IPS DF 19.7 (cell line): ENCODE results near the gene MARCHF9.
A peak's percentile ranks its signal among the peaks of the same experiment; 100 is the strongest.

ENCODE experiments used
- DNase-seq: peaks from one replicate; pipeline ENCODE4 v3.0.0-alpha.2; 2013; ENCODE audit warnings: low read depth, low spot score

Gene MARCHF9

DNA sequence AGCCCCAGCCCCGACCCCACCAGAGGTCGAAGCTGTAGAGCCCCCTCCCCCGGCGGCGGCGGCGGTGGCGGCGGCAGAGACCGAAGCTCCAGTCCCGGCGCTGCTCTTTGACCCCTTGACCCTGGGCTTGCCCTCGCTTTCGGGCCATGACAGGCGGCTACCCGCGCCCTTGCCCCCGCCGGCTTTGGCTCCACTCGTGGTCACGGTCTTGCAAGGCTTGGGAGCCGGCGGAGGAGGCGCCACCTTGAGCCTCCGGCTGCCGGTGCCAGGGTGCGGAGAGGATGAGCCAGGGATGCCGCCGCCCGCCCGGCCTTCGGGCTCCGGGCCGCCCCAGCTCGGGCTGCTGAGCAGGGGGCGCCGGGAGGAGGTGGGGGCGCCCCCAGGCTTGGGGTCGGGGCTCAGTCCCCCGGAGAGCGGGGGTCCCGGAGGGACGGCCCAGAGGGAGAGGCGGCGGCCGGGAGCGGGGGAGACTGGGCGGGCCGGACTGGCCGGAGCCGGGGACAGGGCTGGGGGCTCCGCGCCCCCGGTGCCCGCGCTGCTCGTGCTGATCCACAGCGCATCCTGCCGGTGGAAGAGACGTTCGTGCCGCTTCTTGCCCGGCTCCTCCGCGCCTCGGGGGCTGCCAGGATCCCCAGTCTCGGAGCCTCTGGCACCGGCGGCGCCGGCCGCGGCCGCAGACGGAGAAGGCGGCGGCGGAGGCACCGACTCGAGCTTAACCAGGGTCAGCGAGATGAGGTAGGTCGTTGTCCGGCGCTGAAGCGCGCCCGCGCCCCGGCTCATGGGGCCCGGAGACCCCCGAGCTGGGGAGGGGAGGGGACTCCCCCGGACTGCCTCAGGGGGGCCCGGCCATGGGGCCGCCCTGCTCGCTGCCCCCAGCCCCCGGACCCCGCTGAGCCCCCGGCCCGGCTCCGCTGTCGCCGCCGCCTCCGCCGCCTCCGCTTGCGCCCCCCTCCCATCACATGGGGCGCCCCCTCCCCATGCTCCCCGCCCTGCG is 17.1 kb upstream of the MARCHF9 start:
- DNase-seq, result no peak

DNA sequence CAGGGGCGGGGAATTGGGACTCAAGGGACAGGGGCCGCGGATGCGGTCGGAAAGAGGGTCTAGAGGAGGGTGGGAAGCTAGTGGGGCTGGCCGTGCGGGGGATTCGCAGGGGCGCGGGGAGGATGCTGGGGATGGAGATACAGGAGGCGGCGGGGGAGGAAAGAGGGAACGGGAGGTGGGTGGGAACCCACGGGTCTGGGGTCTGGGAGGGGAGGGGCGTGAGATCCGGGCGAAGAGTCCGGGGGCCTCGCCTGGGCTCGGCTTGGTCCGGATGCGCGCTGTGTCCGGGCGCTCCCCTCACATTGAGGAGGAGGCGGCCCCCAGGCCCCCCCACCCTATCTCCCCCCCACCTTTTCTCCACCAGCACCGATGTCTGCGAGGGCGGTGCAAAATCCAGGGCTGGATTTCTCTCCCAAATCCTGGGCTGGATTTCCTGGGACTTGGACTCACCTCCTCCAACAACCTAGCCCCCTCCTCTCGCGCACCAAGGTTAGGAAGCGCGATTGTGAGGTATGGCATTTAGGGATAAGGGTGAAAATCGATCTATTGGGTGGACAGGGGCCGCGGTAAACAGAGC is 16.2 kb upstream of the MARCHF9 start, which contains the start of gene AGAP2:
TSS of gene AGAP2 (minus strand) at position 82 of the 577 bp plus-strand sequence. CDS start 496 bp downstream, outside the sequence.
- DNase-seq, result no peak

DNA sequence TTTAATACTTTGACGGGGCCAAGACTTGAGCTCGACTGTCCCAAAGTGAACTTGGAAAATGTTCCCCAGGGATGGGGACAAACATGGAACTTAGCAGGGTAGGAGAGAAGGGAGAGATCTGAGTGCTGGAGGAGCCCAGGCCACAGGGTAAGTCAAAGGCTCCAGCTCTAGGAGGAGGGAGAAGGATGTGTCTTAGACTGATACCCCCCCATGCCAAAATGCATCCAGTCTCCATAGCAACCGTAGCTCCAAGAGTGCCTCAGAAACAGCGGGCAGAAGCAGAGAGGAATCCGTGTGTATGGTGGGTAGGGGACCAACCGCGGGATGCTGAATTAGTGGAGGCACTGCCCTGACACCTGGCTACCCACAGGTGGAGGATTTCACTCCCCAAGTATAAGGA is 15.5 kb upstream of the MARCHF9 start:
- DNase-seq, result no peak

DNA sequence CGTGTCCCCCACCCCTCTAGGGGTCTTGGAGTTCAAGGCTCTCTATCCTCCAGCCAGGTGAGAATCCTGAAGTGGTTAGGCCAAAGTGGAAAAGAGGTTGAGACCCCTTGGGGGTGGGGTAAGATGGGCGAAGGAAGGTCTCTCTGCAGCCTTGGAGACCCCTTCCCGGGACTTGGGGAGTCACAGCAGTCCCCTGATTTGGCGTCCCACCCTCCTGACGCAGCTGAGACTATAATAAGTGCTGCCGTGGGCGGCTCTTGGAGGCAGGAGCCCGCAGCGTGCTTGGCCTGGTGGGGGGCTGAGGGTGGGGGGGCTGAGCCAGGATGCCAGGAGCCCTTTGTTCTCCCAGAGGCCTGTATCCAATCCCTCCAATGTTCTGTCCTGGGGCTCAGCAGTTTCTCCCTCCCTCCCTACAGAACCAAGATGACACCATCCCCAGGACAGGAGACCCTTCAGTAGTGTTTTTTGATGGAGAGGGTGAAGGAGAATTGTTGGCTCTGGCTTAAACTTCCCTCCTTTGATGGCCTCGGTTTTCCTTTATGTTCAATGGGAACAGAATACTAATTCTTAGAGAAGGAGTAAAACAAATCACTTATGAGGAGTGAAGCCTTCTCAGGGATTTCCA is 14.9 kb upstream of the MARCHF9 start:
- no peak for DNase-seq

DNA sequence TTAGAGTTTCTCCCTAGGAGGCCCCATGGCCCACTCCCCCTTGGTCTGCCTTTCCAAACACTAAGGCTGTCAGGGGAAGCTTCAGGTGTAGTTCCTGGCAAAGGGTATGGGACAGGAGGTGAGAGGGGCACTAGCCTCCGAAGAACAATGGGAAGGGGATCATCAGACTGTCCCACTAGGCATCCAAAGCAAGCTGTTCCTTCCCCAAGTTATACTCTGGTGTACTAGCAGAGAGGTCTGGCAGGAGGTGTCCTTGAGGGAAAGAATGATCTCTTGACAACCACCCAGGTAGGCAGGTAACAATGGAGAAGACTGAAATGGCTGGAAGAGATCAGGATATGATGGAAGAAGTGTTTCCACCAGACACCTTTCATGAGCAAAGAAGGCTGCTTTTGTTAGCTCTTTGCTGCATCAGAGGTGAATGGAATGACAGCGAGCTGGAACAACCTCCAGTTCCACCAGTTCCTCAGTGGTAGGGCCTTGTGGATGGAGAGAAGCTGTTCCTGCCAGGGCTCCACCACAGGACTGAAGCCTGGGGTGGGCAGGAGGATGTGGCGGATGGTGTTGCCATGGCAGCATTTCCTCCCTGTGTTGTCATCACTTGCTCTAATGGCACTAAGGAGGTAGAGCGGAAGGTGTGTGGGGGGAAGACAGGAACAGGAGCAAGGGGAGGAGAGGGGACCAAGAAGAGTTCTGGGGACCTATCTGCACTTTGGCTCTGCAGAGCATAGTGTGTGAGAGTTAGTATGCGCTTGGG is 14.1 kb upstream of the MARCHF9 start:
- no peak for DNase-seq

DNA sequence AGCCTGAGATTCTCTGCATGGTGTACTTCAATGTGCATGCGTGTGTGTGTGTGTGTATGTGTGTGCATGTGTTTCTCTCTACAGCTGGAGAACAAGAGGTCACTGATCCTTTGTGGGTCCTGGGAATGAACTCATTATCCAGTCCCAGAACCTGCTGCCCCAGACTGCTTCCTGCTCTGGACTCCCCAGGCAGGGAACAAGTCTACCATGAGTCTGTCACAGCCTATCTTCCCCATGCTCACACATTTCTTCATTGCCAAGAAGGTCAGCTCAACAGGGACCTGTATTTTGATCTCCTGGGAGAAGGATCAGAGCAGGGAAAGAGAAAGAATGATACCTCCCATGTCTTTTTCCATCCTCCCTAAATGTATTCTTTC is 13.5 kb upstream of the MARCHF9 start:
- no peak for DNase-seq

DNA sequence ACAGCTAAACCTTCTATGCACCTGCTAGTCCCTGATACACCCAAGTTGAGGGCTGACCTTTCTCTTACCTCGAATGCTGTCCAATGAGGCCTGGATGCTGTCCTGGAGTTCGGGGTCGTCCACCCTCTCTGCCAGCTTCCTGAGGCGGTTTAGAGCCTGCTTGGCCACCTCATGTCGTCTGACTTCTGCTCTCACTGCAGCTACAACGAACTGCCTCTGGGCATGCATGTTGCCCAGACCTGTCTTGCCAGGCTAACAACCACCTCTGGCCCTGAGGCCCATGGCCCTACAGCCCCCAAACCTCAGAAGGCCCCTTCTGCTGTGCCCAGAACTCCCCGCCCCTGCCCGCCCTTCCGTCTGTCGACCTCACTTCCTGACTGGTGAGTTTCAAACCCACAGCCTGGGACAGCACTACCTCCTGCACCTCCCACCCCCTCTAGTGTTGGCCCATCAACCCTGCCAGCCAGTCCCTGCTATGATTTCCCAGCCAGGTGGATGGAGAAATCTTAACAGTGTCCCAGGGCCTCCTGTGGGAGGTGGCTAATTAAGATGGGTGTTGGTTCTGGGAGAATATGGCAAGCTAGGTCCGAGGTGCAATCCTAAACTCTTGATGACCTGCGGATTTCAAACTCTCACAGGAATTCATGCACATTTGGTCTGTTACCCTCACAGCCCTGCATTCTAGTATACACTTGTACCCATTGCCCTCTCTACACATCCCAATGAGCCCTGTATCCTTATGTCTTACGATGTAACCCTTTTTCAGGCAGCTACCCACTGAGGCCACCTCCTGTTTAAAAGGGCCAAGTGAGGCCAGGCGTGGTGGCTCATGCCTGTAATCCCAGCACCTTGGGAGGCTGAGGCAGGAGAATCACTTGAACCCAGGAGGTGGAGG is 12.8 kb upstream of the MARCHF9 start:
- DNase-seq, result no peak

DNA sequence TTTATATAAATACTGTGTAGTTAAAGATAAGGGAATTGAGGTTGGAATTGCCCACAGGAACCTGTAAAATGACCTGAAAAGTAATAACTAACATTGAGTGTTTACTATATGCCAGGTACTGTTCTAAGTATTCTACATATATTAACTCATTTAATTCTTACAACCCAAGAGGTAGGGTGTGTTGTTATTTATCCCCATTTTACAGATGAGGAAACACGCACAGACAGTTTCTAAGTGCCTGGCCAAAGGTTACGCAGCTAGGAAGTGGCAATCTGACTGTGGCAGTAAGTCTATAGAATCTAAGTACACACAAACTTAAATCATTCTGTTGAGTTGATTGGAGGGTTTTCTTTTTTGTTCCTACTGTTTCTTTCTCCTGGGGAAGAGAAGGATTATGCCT is 11.1 kb upstream of the MARCHF9 start:
- no peak for DNase-seq

DNA sequence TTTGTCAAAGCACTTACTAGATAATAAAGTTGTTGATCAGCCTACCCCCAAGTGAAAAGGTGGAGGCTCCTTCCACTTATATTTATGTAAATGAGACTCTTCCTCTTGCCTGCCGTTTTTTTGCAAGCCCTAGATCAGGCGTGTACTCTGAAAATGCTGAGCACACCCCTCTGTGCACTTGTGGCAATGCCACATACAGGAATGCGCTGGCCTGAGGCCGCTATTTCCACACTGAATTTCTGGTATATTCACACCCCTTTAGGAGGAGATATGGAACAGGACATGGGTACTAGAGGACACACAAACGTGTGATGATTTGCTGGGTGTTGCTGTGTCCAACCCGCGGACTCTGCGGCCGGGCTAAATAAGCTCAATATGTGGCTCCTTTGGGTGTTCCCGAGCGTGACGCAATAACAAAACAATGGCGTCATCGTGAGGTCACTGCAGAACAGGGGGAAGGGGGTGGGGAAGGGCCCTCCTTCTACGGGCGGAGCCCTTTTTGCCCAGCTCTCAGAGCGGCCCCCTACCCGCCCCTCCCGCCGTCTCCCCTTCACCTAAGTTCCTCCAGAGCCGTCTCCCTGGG is 10.6 kb upstream of the MARCHF9 start:
- no peak for DNase-seq

DNA sequence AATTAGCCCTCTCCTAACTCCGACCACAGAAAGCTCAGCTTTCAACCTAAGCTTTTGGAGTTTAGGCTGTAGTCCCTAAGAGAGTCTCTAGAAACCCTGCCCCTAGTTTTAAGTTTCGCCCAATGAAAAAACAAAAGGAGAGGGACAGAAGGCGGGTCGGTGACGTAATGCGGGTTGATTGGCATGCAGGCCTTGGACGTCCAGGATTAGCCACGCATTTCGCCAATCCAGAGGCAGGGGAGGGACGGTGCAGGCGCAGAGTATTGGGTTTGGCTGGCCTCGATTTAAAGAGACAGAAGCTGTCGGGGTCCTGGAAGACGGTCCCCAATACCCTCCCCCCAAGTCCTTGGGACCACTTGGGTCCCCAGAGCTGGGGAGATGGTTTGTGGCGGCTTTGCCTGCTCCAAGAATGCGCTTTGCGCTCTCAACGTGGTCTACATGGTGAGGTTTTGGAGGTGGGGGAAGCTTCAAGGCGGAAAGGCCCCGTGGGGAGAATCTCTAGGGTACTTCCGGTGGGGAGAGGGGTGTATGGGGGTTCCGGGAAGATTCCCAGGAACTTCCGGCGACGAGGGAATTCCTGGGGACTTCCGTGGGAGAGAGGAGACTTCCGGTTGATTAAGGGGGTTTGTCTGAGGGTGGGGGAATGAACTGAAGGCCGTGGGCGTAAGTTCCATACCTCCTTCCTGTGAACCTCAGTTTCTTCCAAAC is 10.0 kb upstream of the MARCHF9 start, which contains the start of gene TSPAN31:
TSS of gene TSPAN31 (plus strand) at position 263 of the 708 bp plus-strand sequence. CDS start at position 379, 116 bp downstream.
- DNase-seq, result peak; percentile 92

DNA sequence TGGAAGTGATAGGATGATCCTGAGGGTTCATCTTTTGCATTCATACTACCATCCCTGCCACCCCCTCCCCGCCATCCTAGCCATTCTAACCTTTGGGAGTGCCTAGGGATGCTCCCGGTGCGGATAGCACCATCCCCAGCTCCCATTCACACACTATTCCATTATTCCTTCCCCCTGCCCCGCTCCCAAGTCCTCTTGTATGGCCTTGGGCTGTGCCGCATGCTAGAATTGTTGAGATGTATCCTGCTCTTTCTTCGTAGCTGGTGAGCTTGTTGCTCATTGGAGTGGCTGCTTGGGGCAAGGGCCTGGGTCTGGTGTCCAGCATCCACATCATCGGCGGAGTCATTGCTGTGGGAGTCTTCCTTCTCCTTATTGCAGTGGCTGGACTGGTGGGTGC is 9.4 kb upstream of the MARCHF9 start:
- DNase-seq, result no peak

DNA sequence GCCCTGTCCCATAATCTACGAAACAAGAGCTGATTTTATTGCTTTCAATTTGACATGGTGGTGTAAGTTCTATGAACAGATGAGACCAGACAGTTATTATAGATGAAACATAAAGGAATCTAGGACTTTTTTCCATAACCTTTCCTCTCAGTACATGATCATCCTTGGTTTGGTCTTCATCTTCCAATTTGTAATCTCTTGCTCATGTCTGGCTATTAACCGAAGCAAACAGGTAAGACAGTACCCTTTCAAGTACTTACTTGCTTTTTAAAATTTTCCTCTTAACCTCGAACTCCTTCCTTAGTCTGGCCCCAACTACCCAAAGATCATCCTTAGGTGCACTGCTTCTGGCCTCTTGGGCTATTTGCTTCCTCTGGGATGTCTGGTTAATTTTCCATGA is 8.9 kb upstream of the MARCHF9 start:
- DNase-seq, result no peak

DNA sequence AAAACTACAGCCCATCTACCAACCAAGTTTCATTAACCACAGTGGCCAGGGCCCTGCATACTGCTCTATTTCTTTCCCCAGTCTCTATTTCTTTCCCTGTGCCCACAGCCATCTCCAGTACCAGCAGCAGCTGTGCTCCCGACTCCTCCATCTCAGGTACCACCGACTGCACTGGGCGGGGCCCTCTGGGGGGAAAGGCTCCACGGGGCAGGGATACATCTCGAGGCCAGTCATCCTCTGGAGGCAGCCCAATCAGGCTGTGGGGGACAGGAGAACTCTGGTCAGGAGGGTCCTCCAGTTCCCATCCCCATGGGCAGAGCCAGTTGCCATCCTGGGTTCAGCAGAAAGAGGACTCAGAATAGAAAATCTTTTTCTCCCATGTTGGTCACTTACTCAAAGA is 5.8 kb upstream of the MARCHF9 start:
- DNase-seq, result no peak

DNA sequence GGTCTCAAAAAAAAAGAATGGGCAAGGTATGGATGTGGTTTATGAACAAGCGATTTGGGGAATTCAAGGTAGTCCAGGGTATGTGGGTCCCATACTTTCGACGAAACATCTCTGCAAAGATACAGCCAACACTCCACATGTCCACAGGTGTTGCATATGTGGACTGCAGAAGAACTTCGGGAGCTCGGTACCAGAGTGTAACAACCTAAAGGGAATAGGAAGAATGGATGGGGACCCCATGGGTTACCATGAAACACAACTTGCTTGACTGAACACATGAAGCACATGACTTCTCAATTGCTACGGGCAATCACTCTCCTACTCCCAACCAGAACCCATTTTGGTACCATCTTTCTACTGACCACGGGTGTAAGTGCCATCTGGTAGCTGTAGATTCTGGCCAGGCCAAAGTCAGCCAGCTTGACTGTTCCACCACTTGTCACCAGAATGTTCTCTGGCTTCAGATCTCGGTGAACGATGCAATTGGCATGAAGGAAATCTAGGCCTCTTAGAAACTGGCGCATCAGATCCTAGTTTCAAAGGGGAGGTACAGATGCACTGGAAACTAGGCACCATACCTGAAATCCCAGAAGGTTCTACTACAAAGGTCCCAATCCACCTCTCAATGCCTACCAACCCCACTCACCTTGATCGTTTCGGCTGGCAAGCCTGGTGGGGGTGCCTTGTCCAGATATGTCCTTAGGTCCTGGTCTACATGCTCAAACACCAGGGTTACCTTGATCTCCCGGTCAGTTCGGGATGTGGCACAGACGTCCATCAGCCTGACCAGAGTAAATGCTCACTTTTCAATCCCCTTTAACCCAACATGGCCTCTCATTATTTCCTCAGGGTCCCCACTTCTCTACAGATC is 4.1 kb upstream of the MARCHF9 start:
- DNase-seq, result no peak

DNA sequence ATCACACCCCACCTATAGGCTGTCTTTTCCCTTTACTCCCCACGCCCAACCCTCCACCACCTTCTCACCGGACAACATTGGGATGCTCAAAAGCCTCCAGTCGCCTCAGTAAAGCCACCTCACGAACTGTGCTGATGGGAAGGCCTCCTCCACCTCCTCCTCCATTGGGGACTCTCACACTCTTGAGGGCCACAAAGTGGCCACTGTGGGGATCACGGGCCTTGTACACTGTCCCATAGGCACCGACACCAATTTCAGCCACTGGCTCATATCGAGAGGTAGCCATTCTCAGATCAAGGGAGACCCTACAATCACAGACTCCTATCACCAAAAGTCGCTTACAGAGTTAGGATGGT is 3.5 kb upstream of the MARCHF9 start:
- no peak for DNase-seq

DNA sequence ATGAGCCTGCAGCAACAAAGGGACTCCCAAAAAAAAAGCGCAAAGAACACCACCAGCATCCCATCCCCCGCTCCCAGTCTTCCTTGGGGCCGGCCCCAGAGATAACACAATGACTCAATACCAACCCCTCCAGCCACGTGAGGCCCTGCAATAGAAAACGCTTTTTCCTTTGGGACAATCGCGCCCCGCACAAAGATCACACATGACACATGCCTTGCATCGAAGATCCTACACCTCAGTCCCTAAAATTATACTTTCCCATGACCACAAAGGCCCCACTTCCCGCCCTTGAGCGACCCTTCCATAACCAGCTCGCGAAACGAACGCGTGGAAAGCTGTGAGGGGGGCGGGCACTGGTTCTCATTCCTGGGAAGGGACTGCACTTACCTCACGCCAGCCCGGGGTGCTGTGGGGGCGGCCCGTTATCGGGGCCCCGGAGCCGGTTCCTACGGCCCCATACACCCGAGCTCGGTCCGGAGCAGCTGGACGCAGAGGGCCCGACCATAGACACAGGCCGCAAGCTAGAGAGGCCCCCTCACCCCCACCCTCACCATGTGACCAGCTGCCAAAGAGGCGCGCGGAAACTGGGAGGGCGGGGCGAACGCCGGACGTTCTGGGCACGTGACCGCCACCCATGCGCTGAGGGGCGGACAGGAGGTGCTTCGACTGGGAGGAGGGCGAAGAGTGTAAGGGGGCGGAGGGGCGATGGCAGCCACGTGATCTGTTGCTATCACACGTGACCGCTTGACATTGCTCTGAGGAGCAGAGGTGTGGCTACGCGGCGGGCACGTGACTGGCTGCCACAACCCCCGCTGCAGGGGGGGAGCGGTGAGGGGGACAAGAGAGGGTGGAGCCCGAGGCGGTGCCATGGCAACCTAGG is 2.9 kb upstream of the MARCHF9 start, which contains the start of gene CDK4:
TSS of gene CDK4 (minus strand) at position 523 of the 880 bp plus-strand sequence. CDS start 593 bp downstream, outside the sequence.
- DNase-seq, result peak; percentile 99

DNA sequence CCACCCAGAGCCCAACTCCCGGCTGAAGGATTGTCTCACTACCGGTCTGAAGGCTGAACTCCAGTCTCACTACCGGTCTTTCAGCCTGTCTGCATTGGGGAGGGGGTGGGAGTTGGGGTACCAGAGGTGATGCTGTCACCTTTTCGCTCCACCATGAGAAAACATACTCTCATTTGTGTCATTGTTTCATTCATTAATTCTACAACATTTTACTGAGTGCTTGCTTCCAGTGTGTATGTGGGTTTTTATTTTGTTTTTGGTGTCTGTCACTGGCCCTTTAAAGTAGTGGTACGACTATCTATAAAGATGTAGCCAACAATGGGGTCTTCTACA is 2.3 kb upstream of the MARCHF9 start:
- no peak for DNase-seq
